HG02840 (cell line): ENCODE results near the gene RUFY3.
"Not testable (repeated sequence)": the region's sequence is repeated elsewhere in the genome, so short reads cannot be mapped to it uniquely, and the experiment has no call there.

Experiments used
- ATAC-seq: cut with Tn5 transposase; IDR thresholded peaks from one replicate; pipeline ENCODE4 v1.9.1; 2021; ENCODE audit warnings: mild to moderate bottlenecking, moderate library complexity, moderate number of reproducible peaks; ENCODE audit not compliant: unreplicated experiment, low FRiP score

Gene RUFY3

DNA sequence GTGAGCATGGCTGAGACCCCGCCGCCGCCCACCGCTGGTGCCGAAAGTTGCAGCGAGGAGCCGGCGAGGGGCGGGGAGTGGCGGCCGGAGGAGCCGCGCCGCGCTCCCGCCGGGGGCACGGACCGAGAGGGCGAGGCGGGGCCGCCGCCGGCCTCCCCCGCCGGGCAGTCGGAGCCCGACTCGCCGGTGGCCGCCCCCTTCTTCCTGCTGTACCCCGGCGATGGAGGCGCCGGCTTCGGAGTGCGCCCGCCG lies 16.9 kb upstream of the RUFY3 start:
- peak; percentile 45 for ATAC-seq

DNA sequence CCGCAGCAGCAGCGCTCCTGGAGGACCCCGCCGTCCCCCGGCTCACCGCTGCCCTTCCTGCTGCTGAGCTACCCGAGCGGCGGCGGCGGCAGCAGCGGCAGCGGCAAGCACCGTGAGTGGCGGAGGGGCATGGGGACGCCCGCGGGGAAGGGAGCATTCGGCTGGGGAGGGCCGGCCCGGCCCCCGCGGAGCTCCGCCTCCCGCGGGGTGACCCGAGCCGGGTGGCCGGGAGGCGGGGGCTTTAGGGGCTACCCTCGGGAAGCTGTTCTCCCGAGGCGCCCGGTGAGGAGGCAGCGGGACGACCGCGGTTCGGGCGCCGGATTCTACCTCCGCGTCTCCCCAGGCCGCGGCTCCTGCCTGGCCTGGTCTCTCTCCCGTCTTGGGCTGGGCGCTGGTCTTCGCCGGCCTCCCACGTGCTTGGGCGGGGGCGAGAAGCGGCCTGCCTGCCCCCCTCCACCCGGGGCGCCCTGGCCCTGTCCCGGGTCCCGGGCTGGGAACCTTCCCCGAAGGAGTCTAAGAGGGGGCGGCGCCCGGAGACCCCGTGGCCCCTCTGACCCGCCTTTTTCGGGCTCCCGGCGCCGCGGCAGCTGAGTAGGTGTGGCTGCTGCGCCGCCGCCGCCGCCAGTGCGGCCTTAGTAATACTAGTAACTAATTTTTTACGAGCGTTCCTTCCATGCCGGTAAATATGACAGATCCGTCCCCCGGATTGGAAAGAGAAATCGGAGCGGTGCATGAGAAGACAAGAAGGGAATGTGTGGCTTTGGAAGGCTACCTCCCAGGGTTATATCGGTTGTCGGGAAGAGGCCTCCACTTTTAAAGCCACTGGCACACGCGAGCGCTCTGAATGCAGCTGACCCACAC lies 16.4 kb upstream of the RUFY3 start:
- ATAC-seq = peak; percentile 59

DNA sequence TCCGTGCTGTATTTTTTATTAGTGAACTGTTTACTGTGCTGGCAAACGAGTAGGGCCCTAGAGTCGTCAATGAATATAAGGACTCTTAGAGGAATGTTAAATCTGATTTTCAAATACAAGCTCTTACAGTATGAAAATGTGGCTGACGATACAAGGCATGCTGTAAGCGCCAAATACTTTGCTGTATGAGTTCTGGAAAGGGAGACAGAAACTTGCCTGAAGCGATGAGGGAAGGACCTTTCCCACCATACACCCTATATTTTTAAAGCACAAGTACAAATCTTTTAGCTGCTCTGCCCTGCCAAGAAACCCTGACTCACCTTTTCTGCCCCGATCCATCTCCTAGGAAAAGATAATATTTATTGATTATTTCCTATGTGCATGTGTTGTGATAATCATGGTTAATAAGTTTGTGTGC lies 15.7 kb upstream of the RUFY3 start:
- no peak for ATAC-seq

DNA sequence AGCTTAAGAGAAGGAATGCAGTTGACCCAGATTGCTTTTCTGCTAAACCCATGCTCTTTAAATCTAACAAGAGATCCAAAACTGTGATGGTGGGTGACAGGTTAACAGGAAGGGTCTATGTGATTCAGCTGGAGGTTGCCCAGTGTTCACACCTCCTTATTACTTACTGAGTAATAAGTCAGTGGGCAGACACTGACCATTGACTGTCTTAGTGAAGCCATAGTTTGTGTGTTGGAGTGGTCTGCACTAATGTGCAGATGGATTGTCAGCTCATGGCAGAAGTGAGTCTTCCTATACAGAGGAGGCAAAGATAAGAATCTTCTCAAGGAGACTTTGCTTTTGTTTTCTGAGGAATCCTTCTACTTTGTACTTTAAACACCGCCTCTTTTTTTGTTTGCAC lies 15.2 kb upstream of the RUFY3 start:
- no peak for ATAC-seq

DNA sequence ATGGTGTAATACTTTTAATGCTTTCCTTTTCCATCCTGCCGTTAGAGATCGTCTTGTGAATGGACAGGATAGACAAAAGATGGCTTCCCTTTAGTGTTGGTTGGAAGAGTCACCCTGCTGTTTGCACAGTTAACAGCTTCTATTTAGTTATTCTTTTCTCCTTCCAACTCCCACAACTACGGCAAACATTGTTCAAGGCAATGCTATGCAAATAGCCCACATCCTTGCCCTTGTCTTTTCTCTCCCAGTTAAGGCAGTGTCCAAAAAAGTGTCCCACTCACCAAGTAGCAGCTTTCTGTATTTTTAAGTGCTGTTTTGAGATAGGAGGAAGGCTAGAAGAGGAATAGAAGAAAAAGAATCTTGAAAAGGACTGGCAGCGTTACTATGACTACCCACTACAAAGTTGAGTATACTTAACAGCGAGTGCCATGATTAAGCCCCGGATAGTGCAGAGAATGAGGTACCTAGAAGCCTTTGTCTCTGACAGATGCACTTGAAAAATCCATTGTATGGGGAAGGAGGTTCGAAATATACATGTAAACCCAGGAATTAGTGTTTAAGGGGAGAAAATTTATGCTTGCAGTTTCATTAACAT lies 12.1 kb upstream of the RUFY3 start:
- no peak for ATAC-seq

DNA sequence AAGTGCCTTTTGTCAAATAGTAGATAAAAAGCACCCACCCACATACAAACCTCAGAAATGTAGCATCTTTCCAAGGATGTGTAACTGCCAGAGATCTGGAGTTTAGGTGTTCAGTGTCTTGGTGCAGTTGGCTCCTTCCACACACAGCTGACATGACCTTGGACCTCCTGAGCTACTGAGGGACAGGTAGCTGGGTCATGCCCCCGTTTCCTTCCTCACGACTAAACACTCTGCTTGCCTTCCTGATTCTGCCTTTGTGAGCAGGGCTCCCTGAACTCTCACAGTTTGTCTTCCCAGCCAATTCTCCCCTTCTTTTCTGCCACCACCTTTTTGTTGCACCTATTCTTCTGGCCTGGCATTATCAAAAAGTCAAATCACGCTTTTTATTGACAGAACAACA lies 10.2 kb upstream of the RUFY3 start:
- ATAC-seq = no peak

DNA sequence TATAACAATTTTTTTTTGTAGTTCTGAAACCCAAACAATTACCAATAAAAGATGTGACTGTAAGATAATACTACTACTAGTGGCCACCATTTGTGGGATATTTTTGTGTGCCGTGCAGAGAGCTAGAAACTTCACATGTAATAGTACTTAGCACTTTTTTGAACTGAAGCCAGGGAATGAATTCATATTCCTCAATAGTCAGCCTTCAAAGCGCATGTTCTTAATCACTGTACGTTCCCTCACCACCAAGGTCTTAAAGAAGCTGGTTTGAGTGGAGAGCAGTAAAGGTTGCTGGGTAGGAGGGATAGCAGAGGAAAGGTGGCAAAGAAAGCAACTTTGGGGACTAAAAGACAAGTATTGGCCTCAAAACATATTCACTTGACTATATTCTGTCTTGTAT lies 9.6 kb upstream of the RUFY3 start:
- no peak for ATAC-seq

DNA sequence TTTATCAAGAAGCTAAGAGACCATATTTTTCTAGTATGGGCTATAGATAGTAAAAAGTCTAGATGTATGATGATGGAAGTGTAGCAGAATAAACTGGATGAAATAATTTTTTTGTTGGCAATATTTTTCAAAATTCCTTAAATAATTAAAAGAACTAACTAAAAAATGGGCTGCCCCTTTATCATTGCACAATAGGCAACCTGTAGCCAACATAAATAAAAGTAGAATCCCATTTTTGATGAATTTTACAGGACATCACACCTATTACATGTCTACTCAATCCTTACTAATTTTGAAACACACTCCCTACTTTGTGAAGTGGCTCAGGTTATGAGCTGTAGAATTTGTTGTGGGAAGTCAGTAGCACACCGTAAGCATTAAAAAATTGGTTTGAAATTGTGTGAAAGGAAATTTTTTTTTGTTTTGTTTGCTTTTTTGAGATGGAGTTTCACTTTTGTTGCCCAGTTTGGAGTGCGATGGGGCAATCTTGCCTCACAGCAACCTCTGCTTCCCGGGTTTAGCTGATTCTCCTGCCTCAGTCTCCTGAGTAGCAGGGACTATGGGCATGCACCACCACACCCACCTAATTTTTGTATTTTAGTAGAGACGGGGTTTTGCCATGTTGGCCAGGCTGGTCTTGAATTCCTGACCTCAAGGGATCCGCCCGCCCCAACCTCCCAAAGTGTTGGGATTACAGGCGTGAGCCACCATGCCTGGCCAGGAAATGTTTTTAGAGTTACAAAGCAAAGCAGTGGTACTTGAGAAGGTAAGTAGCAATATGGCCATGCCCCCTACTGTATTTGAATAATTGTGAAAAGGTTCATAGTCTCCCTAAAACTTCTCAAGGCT lies 8.9 kb upstream of the RUFY3 start:
- no peak for ATAC-seq

DNA sequence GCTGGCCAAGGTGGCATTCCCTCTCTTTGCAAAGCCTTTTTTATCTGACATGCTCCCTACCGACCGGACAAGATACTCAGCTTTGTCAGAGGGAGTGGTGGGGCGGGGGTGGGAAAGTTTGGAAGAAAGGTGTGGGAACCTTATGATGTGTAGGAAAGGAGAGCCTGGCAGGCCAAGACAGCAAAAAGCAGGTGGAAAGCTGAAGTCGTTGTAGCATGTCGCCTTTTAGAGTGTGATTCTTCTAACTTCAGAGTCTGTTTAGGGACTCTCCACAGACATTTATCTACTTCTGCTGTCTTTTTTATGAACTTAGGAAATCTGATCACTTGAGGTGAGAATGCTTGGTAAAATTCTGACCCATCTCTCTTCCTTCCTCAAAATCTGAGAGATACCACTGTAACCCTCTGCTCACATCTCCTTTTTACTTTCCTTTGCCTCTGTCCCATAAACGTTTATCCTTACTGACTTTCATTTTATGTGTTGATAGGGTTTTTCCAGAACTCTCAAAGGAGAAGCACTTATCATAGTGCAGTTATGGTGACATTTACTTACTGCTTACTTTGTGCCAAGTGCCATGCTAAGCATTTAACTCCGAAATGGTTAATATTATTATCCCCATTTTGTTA lies 8.2 kb upstream of the RUFY3 start:
- peak; percentile 38 for ATAC-seq

DNA sequence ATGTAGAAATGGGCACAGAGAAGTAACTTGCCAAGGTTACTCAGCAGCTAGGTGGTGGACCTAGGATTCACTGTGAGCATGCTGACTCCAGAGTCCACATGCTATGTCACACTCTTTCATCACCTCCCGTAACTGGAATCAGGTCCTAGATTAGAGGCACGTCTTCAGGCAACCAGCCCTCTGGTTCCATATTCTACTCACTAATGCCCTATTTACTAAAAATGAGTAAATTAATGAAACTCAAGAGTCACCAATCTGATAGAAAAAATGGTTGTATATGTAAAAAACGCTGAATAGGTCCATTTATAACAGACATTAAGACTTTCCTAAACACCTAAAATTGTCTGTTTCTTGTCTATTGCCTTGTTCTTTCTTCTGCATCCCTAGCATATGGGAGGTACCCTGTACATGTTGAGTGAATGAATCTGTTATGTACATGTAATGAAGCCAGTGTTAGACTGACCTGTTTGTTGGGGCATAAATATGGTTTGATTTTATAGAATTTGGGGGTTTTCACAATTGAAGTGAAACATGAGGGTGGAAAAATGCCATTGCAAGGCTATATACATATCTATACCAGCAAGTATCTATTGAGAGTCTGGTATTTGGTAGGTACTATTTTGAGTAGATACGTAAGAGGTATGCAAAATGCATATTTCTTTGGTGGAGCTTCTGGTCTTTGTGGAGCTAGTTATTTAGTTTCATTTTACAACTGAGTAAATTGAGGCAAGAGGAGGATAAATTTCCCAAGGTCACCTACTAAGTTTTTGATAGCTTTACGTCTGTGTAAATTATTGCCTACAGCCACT lies 7.5 kb upstream of the RUFY3 start:
- peak; percentile 51 for ATAC-seq

DNA sequence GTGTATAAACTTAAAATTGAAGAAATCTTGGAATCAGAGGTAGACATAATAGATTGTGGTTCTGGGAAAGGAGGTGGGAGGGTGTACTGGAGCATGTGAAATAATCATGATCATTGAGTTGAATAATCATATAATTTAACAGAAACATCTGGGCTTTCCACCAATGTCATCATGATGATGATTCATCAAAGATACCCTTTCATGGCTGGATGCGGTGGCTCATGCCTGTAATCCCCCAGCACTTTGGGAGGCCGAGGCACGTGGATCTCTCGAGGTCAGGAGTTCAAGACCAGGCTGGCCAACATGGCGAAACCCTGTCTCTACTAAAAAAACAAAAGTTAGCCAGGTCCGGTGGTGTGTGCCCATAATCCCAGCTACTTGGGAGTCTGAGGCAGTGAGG lies 6.7 kb upstream of the RUFY3 start:
- ATAC-seq = peak; percentile 11

DNA sequence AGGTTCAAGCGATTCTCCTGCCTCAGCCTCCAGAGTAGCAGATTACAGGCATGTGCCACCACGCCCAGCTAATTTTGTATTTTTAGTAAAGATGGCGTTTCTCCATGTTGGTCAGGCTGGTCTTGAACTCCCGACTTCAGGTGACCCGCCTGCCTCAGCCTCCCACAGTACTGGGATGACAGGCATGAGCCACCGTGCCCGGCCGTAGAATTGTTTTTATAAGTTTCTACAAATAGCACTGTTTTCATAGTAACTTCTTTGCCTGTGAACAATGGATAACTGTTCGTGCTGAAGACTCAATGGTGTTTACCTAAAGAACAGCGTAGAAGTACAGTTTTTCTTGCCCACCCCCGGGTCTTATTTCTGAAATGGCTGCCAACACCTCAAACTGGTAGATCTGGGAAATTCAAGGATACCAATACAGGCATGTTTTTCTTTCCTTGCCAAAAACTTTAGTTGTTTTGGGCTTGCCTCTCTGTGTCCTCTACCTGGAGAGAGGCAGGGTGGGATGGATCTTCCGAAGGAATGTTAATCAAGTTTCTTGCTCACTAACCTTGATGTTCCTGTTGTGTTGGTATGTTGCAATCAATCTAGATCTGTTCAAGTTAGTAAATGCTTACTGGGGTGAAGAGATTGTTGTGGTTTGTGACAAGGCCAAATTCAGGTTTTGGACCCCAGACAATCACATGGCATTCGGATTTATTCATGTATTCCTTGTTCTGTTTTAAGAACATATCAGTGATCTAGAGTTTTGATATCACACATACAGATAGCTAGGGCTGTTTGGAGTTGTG lies 2.8 kb upstream of the RUFY3 start:
- no peak for ATAC-seq

DNA sequence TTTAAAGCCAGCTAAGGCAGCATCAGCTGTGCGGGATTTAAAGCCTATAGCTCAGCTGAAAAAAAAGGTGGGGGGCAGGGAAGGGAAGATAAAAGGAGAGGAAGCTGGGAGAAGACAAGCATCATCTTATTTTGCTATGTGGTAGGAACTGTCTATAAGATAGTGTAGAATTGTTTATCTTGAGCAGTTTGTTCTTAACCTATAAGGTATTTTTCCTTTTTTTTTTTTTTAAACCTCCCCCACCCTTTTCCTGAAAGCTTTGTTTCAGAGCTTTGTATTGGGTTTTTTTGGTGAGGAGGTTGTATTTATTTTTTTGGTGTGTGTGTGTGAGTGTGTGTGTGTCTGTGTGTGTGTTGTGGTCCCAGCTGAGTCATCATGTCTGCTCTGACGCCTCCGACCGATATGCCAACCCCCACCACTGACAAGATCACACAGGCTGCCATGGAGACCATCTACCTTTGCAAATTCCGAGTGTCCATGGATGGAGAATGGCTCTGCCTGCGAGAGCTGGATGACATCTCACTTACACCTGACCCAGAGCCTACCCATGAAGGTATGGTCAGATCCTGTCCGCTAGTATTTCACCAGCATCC lies 531 bp downstream of the RUFY3 start:
- ATAC-seq = no peak

DNA sequence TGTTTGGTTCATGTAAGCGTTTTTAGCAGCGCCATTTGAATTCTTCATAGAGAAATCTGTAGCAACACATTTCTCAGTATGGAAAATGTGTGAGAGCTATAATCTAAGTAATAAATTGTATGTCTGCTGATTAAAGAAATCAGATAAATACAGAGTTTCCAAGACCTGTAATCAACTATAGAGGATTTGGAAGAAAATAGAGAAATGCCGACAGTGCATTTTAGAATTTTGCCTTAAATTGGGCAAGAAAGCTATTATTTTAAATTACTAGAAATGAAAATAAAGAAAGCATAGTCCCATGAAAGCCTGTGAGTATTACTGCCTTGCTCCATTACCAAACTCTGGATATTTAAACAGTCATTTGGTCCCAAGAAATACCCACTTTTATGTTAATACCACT lies 2.7 kb downstream of the RUFY3 start:
- ATAC-seq = no peak

DNA sequence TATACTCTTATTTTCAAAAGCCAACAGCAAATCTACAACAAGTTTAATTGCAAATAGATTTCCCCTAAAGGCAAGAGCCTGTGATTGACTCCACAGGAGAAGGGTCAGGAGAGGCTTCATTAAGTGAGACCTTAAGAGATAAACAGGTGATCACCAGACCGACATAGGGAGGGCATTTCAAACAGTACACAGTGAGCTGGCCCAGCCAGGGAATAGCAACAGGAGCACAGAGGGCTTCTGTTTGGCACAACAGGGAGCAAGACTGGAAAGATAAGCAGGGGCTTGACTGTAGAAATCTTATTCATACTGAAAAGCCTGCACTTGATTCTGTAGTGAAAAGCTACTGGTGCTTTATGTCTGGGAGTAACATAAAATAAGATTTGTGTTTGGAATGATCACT lies 3.9 kb downstream of the RUFY3 start:
- no peak for ATAC-seq

DNA sequence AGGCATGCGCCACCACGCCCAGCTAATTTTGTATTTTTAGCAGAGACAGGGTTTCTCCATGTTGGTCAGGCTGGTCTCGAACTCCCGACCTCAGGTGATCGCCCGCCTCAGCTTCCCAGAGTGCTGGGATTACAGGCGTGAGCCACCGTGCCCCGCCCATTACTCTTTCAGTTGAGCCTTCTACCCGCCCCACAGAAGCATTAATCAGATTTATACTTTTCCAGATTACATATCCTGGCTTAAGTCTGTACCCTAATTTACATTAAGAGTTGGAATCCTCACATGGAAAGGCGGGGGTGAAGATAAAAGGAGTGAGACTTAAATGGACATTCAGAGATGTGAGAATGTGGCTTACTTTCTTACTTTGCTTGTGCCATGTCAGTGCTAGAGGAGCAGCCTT lies 4.8 kb downstream of the RUFY3 start:
- not testable (repeated sequence) for ATAC-seq

DNA sequence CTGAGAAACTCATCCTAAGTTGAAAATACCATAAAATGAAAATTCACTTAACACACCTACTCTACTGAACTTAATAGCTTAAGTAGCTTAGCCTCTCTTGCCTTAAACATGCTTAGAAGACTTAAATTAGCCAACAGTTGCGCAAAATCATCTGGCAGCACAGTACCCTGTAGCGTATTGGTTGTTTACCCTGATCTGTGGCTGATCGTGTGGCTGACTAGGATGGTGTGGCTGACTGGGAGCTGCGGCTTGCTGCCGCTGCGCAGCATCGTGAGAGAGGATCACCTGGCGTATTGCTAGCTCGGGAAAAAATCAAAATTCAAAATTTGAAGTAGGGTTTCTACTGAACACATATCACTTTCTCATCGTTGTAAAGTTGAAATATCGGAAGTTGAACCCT lies 6.3 kb downstream of the RUFY3 start:
- no peak for ATAC-seq

DNA sequence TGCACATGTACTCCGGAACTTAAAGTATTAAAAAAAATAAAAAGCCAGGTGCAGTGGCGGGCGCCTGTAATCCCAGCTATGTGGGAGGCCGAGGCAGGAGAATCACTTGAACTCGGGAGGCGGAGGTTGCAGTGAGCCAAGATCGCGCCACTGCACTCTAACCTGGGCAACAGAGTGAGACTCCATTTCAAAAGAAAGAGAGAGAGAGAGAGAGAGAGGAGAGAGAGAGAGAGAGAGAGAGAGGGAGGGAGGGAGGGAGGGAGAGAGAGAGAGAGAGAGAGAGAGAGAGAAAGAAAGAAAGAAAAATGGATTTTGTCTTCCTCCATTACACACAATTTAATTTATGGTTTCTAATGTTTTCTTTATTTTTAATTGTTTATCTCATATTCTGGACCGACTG lies 11.1 kb downstream of the RUFY3 start:
- not testable (repeated sequence) for ATAC-seq
